Glomerular visceral epithelial cell (primary cell): Measurements from ENCODE around the gene NPB.

Source experiments
- DNase-seq: peaks from one replicate; pipeline ENCODE4 v3.0.0-alpha.2; 2016; ENCODE audit errors: extremely low spot score

Gene NPB

DNA sequence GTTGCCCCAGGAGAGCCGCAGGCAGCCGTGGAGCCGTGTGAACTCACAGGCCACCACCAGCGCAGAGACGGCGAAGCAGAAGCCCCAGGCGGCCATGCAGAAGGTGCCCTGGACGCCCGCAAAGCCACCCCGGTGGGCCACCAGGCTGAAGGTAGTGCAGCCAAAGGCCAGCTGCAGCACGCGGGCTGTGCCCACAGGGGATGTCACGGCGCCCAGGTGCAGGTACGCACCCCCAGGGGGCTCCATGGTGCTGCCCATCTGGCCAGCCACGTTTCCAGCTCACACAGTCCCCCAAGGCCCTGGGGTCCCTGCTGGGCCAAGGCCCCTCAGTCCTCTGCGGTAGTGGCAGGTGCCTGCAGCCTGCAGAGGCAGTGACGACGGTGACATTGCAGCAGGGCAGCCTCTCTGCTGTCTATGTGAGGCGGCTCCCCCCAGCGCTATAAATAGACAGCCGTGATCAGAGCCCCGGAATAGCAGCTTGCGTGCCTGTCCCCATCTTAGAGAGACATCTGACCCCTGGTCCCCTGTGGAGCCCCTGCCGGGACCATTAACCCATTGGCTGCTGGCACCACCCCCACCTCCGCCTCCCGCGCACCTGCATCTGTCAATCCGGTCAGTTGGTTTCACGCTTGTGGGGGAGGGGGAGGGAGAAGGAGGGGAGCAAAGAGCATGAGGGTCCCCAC lies 39.6 kb downstream of the NPB start:
- DNase-seq = no peak

DNA sequence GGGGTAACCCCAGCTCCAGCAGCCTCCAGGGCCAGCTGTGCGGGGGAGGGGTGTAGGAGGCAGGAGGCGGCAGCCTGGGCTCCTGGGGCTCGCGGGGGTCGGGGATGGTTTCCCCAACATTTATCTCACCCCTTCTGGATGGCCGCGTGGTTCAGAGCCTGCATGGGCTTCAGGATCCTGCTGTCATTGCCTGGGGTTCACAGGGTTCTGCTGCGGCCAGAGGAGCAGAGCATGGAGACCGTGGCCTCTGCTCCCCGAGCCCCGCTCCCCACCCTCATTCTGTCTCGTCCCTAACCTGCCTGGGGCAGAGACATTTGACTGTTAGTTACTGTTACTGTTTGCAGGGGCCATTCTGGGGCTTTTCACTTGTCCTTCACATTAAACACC lies 40.1 kb downstream of the NPB start:
- DNase-seq = no peak

DNA sequence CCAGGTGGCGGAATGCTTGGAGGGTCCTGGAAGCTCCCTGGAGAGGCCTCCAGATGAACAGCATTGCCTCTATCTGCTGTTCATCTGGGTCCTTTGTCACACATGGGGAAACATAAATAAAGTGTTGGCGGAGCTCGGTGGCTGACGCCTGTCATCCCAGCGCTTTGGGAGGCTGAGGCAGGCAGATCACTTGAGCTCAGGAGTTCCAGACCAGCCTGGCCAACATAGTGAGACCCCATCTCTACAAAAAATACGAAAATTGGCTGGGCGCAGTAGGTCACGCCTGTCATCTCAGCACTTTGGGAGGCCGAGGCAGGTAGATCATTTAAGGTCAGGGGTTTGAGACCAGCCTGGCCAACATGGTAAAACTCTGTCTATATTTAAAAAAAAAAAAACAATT lies 42.8 kb downstream of the NPB start:
- DNase-seq = no peak

DNA sequence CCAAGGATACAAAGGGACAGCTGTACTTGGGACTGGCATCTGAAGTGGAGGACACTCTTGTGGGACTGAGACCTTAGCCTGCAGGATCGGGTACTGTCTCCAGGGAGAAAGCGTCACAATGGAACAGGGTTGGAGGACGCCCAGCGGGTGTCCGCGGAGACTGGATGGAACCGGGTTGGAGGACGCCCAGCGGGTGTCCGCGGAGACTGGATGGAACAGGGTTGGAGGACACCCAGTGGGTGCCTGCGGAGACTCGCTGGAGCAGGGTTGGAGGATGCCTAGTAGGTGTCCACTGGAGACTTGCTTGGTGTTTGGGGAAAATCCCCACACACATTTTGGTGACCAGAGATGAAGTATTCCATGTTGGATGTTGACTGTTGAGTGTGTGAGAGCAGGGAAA lies 45.2 kb downstream of the NPB start, which contains the start of gene MYADML2:
Gene MYADML2 (minus strand): TSS at position 45 of the 400 bp plus-strand sequence. CDS start 5,492 bp downstream, outside the sequence.
- DNase-seq = no peak

DNA sequence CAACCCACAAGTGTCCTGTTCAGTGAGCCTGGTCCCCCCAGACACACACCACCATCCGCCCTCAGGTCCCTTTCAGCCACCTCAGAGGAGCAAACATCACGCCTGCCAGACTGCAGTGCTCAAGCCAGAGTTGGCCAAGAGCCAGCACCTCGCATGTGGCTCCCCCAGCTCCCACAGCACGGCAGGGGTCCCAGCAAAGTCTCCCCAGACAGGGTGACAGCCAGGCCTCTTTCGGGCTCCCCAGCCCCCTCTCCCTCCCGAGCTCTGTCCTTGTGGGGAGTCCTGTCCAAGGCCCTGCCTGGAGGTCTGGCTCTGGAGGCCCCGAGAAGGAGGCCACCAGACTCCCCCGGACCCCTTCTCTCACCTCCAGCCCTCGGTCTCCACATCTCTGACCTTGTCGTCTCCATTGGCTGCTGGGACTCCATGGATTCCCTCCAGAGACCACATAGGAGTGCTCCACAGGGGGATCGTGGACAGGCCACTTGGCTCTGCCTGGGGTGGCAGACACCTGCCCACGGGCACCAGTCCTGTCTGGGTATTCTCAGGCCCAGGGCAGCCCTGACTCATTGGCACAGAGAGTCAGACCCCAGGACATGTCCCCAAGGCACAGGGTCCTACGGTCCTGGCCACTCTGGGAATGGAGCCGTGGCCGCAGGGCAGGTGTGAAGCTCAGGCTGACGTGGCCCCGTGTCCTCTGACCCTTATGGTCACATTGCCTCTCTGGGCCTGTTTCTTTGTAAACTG lies 46.8 kb downstream of the NPB start:
- no peak for DNase-seq

DNA sequence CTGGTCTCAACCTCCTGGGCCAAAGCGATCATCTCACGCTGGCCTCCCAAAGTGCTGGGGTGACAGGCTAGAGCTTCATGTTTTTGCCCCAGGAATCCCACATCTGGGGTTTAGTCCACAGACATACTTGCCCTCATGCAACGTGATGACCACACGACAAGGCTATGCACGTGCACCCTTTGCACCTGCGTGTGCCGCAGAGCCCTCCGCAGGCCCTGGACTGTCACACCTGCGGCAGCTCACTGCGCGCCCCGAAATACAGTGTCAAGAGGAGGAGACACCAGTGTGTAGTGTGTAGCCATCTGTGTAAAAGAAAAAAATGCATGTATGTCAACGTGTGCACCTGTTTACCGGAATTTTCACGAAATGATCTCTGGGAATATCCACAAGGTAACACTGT lies 48.5 kb downstream of the NPB start:
- no peak for DNase-seq

DNA sequence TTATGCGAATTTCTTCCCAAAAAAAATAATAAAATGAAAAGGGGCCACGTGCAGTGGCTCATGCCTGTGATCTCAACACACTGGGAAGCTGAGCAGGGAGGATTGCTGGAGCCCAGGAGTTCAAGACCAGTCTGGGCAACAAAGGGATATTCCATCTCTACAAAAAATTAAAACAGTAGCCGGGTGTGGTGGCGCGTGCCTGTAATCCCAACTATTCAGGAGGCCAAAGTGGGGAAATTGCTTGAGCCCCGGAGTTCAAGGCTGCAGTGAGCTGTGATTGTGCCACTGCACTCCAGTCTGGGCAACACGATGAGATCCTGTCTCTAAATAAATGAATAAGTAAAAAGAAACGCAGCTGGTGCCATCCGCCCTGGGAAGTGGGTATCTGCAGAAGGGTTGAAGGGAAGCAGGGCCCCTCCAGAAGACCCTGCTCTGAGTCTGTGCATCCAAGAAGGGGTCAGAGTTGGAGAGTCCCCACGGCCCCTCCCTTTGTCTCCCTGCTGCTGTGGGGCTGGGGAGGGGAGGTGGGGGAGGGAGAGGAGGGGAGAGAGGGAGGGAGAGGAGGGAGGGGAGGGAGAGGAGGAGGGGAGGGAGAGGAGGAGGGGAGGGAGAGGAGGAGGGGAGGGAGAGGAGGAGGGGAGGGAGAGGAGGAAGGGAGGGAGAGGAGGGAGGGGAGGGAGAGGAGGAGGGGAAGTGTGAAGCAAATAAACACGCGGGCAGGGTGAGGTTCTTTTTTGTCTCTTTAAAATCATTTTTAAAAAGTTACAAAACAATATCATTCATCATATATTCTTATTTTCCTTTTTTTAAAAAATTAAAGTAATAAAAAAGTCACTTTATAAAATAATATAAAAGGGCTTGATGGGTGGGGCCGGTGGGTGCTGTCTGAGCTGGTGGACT lies 50.0 kb downstream of the NPB start:
- DNase-seq = no peak
